SK-N-SH treated with all-trans-retinoic acid at 6 μM for 48 hours (cell line): ENCODE data around the gene ZNF236.

Experiments used
- ARNTL ChIP-seq: fragments of 450-650 bp; formaldehyde crosslinking; IDR thresholded peaks from 2 replicates; pipeline ENCODE4 v1.5.0; 2020; ENCODE audit warnings: low read depth, mild to moderate bottlenecking, moderate library complexity, borderline replicate concordance
- CSDC2 ChIP-seq: fragments of 250-450 bp; sonication (Bioruptor Pico); IDR thresholded peaks from 2 replicates; pipeline ENCODE4 v1.5.0; 2020; ENCODE audit warnings: mild to moderate bottlenecking, moderate library complexity
- ZFP30 ChIP-seq: fragments of 450-650 bp; formaldehyde crosslinking; IDR thresholded peaks from 2 replicates; pipeline ENCODE4 v1.5.0; 2022; ENCODE audit warnings: mild to moderate bottlenecking, moderate library complexity

- TF ChIP-seq ARNTL (CRISPR knock-in tag), result no peak
- TF ChIP-seq CSDC2 (CRISPR knock-in tag), result no peak
- TF ChIP-seq ZFP30, result no peak
Observed at GRCh38 chr18:76814256-76814655, 8.1 kb upstream of the ZNF236 start.
